Measurements from ENCODE around the gene PSG6.
"Not testable (repeated sequence)": the region's sequence is repeated elsewhere in the genome, so short reads cannot be mapped to it uniquely, and the experiment has no call there.

DNA sequence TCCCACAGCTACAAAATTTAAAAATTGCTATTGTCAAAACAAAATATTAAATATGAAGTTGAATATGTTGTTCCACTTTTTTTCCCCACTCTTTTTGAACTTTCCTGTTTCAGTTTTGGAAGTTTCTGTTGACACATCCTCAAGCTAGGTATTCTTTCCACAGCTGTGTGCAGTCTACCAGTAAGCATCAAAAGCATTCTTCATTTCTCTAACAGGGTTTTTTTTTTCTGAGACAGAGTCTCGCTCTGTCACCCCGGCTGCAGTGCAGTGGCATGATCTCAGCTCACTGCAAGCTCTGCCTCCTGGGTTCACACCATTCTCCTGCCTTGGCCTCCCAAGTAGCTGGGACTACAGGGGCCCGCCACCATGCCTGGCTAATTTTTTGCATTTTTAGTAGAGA is 43.6 kb downstream of the PSG6 start:
- TF ChIP-seq, protein P1, sequence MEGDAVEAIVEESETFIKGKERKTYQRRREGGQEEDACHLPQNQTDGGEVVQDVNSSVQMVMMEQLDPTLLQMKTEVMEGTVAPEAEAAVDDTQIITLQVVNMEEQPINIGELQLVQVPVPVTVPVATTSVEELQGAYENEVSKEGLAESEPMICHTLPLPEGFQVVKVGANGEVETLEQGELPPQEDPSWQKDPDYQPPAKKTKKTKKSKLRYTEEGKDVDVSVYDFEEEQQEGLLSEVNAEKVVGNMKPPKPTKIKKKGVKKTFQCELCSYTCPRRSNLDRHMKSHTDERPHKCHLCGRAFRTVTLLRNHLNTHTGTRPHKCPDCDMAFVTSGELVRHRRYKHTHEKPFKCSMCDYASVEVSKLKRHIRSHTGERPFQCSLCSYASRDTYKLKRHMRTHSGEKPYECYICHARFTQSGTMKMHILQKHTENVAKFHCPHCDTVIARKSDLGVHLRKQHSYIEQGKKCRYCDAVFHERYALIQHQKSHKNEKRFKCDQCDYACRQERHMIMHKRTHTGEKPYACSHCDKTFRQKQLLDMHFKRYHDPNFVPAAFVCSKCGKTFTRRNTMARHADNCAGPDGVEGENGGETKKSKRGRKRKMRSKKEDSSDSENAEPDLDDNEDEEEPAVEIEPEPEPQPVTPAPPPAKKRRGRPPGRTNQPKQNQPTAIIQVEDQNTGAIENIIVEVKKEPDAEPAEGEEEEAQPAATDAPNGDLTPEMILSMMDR (IDR thresholded peaks at IDR 0.05; ENCODE audit: insufficient read depth, low read length), result not testable (repeated sequence)
- not testable (repeated sequence) for TF ChIP-seq POLR2AphosphoS5 (IDR thresholded peaks at IDR 0.05; ENCODE audit: low read depth)
